ENCODE data around the gene SUMO2. TPM values are rescaled to one million over a fixed set of nuclear protein-coding genes. Genes with fewer than 3 reads are reported as not detected.

The SUMO2 gene
- total and polyA plus RNA-seq, 7 experiments from 2014 or later, result 173 to 494 (median 247) TPM

DNA sequence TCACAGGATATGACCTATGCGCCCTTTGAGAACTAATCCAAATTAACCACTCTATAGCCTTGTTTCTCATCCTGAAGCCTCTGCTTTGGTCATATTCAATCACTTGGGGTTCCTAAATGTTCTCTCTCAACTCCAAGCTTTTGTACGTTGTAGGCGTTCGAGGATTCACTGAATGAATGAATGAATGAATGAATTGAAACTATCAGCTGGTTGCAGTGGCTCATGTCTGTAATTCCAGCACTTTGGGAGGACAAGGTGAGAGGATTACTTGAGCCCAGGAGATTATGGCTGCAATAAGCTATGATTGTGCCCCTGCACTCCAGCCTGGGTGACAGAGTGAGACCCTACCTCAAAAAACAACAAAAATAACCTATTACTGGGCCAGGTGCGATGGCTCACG, 5.9 kb upstream of the SUMO2 start:
- no peak for DNase-seq
- peaks cover 0 to 6% (median 0%) of the 10 kb centered on the region in 5 donors for H3K36me3 Mint-ChIP-seq
- ChIA-PET POLR2A (interaction anchor here (0.7 kb wide), 1 partner anchor 13 kb away, joined by 4 read pairs; no protein-coding TSS in a partner anchor), CTCF (interaction anchor here (0.5 to 1.7 kb wide), 3 partner anchors 12 to 17 kb away, joined by 3 to 4 read pairs (median 4); no protein-coding TSS in a partner anchor)
- Histone ChIP-seq H3K4me3 (ENCODE audit: low read length) (no peak overlapping the region), H3K27me3 (ENCODE audit: control insufficient read depth in 2 of 2, insufficient read depth in 2 of 2, low read length in 2 of 2) (no peaks in the 10 kb centered on the region), H3K4me1 (ENCODE audit: control insufficient read depth in 2 of 2, insufficient read depth in 2 of 2, low read length in 2 of 2) (peaks cover 6 to 7% of the 10 kb centered on the region in 2 donors), H3K36me3 (ENCODE audit: control insufficient read depth in 2 of 3, insufficient read depth in 3 of 3, low read length in 3 of 3) (no peaks in the 10 kb centered on the region), H3K9me3 (ENCODE audit: control insufficient read depth in 2 of 3, low read length in 3 of 3) (no peaks in the 10 kb centered on the region), H3K27ac (ENCODE audit: low read depth, low read length) (no peak overlapping the region)
- ATAC-seq, result no peak
- intact Hi-C loops (cut with micrococcal nuclease), result loop anchor here in 1 of 2 donors (10.0 kb wide), 1 partner anchor 444 kb away; the partner anchor contains the start of gene NHERF1
- peaks cover 8 to 23% (median 12%) of the 10 kb centered on the region in 7 donors for H3K4me1 Mint-ChIP-seq
- H3K4me3 Mint-ChIP-seq, result no peak overlapping the region
- H3K27ac Mint-ChIP-seq, result peak overlapping the region in 1 of 9 donors; percentile 95
- no peaks in the 10 kb centered on the region for H3K27me3 Mint-ChIP-seq
- H3K9me3 Mint-ChIP-seq, result no peaks in the 10 kb centered on the region

DNA sequence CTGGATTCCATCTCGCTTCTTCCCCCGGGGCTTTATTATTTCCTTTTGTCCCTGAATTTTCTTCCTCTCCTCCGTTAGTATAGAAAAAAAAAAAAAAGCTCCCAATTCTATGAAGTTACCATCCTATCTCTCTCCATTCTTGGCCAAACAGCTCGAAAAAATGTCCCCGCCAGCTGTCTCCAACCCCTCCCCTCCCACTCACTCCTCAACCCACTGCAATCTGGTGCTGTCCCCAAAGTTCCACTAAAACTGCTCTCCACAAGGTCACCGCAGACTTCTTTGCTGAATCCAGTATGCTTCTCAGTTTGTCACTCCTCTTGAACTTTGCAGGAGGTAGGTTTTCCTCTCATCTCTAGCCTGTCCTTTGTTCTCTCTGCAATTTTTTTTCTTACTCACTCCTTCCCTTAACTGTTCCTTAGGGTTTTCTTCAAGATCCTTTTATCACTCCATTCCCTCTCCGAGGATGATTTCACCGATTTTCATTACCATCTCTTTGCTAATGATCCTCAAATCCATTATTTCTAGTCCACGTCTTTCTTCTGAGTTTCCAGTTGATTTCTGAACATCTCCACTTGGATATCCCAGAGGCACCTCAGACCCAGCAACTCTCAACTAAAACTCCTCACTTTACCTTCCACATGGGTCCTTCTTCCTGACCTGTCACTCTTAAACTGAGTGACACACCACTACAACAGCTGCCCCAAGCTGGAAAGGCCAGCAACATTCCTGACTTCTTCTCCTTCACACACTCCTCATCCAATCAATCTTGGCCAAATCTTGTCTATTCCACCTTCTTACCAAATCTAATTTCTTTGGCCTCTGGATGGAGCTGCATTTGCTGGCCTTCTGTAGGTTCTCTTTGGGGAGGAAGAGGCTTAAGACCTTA, 1.5 kb upstream of the SUMO2 start:
- H3K4me3 Mint-ChIP-seq, result peak overlapping the region; percentile 67 to 100 (median 90)
- H3K27ac Mint-ChIP-seq, result peak overlapping the region; percentile 92 to 99 (median 97)
- intact Hi-C loops (cut with micrococcal nuclease), result loop anchor here (1.0 to 10.0 kb wide), 13 partner anchors 21 to 439 kb away; partner anchors contain the start of genes GGA3 (in 2 of the 2), MRPS7 (in 2 of the 2), NT5C (in 2 of the 2) and NUP85 (in 2 of the 2)
- CTCF ChIA-PET, result interaction anchor here (0.5 to 0.9 kb wide), 3 partner anchors 70 to 175 kb away, joined by 3 to 4 read pairs (median 4); no protein-coding TSS in a partner anchor
- ATAC-seq (no peak), DNase-seq (no peak)
- H3K4me3 ChIP-seq (ENCODE audit: low read length), result no peak overlapping the region
- peak overlapping the region; percentile 94 for H3K27ac ChIP-seq (ENCODE audit: low read depth, low read length)
- no peaks in the 10 kb centered on the region for H3K9me3 ChIP-seq (ENCODE audit: control insufficient read depth in 2 of 3, low read length in 3 of 3)
- POLR2A ChIA-PET, result interaction anchor here (0.6 to 2.6 kb wide), 10 partner anchors 15 to 194 kb away, joined by 3 to 22 read pairs (median 3); partner anchors contain the start of genes ATP5PD, JPT1, KCTD2 and MIF4GD
- peaks cover 20 to 44% (median 35%) of the 10 kb centered on the region in 7 donors for H3K4me1 Mint-ChIP-seq
- H3K36me3 ChIP-seq (ENCODE audit: control insufficient read depth in 2 of 3, insufficient read depth in 3 of 3, low read length in 3 of 3), result peaks cover 0 to 14% (median 0%) of the 10 kb centered on the region in 3 experiments
- H3K27me3 ChIP-seq (ENCODE audit: control insufficient read depth in 2 of 2, insufficient read depth in 2 of 2, low read length in 2 of 2), result no peaks in the 10 kb centered on the region
- H3K36me3 Mint-ChIP-seq, result peaks cover 0 to 16% (median 0%) of the 10 kb centered on the region in 5 donors
- H3K9me3 Mint-ChIP-seq, result no peaks in the 10 kb centered on the region
- H3K4me1 ChIP-seq (ENCODE audit: control insufficient read depth in 2 of 2, insufficient read depth in 2 of 2, low read length in 2 of 2), result peaks cover 22 to 26% of the 10 kb centered on the region in 2 donors
- H3K27me3 Mint-ChIP-seq, result no peaks in the 10 kb centered on the region

GRCh38 chr17:75182319-75182568, 515 bp downstream of the SUMO2 start:
- ChIA-PET CTCF (no interaction called here), POLR2A (interaction anchor here (1.2 to 2.6 kb wide), 6 partner anchors 9 to 123 kb away, joined by 4 to 22 read pairs (median 10); partner anchors contain the start of genes GGA3, MIF4GD, MRPS7 and NUP85)
- intact Hi-C loops (cut with micrococcal nuclease), result loop anchor here (1.0 to 10.0 kb wide), 12 partner anchors 10 to 437 kb away; partner anchors contain the start of genes NT5C (in 2 of the 2), ARMC7 (in 1 of the 2), ATP5PD (in 1 of the 2) and GGA3 (in 1 of the 2)
- Mint-ChIP-seq H3K9me3 (no peaks in the 10 kb centered on the region), H3K4me1 (peaks cover 20 to 55% (median 38%) of the 10 kb centered on the region in 7 donors), H3K27ac (peak overlapping the region; percentile 82 to 97 (median 91)), H3K36me3 (peaks cover 0 to 16% (median 0%) of the 10 kb centered on the region in 5 donors), H3K4me3 (peak overlapping the region; percentile 87 to 100 (median 92)), H3K27me3 (no peaks in the 10 kb centered on the region)
- Histone ChIP-seq H3K27ac (ENCODE audit: low read depth, low read length) (peak overlapping the region; percentile 94), H3K9me3 (ENCODE audit: control insufficient read depth in 2 of 3, low read length in 3 of 3) (no peaks in the 10 kb centered on the region), H3K4me1 (ENCODE audit: control insufficient read depth in 2 of 2, insufficient read depth in 2 of 2, low read length in 2 of 2) (peaks cover 22 to 26% of the 10 kb centered on the region in 2 donors), H3K4me3 (ENCODE audit: low read length) (peak overlapping the region; percentile 56), H3K27me3 (ENCODE audit: control insufficient read depth in 2 of 2, insufficient read depth in 2 of 2, low read length in 2 of 2) (no peaks in the 10 kb centered on the region), H3K36me3 (ENCODE audit: control insufficient read depth in 2 of 3, insufficient read depth in 3 of 3, low read length in 3 of 3) (peaks cover 0 to 33% (median 0%) of the 10 kb centered on the region in 3 experiments)
- ATAC-seq (no peak), DNase-seq (no peak)

- no peak for ATAC-seq
- POLR2A ChIA-PET, result interaction anchor here (1.4 to 2.6 kb wide), 7 partner anchors 20 to 90 kb away, joined by 4 to 22 read pairs (median 6); partner anchors contain the start of genes GGA3, MIF4GD, MRPS7 and NUP85
- Mint-ChIP-seq H3K27me3 (no peaks in the 10 kb centered on the region), H3K4me1 (peaks cover 20 to 57% (median 39%) of the 10 kb centered on the region in 7 donors), H3K36me3 (peaks cover 0 to 18% (median 0%) of the 10 kb centered on the region in 5 donors), H3K9me3 (no peaks in the 10 kb centered on the region), H3K4me3 (peak overlapping the region; percentile 87 to 100 (median 92)), H3K27ac (peak overlapping the region; percentile 82 to 97 (median 90))
- Histone ChIP-seq H3K9me3 (ENCODE audit: control insufficient read depth in 2 of 3, low read length in 3 of 3) (no peaks in the 10 kb centered on the region), H3K4me3 (ENCODE audit: low read length) (peak overlapping the region; percentile 56), H3K36me3 (ENCODE audit: control insufficient read depth in 2 of 3, insufficient read depth in 3 of 3, low read length in 3 of 3) (peaks cover 0 to 35% (median 2%) of the 10 kb centered on the region in 3 experiments), H3K4me1 (ENCODE audit: control insufficient read depth in 2 of 2, insufficient read depth in 2 of 2, low read length in 2 of 2) (peaks cover 22 to 26% of the 10 kb centered on the region in 2 donors), H3K27me3 (ENCODE audit: control insufficient read depth in 2 of 2, insufficient read depth in 2 of 2, low read length in 2 of 2) (no peaks in the 10 kb centered on the region), H3K27ac (ENCODE audit: low read depth, low read length) (peak overlapping the region; percentile 94)
- intact Hi-C loops (cut with micrococcal nuclease), result loop anchor here (1.0 to 10.0 kb wide), 12 partner anchors 9 to 437 kb away; partner anchors contain the start of genes NT5C (in 2 of the 2), ARMC7 (in 1 of the 2), ATP5PD (in 1 of the 2) and GGA3 (in 1 of the 2)
- DNase-seq, result peak in 7 of 9 donors; percentile 25 to 53 (median 42)
- CTCF ChIA-PET, result interaction anchor here (0.7 to 1.8 kb wide), 4 partner anchors 10 to 68 kb away, joined by 3 to 4 read pairs (median 4); no protein-coding TSS in a partner anchor
These were observed 996 bp downstream of the SUMO2 start for GRCh38 chr17:75181608-75182318.

- Histone ChIP-seq H3K4me3 (ENCODE audit: low read length) (peak overlapping the region; percentile 56), H3K4me1 (ENCODE audit: control insufficient read depth in 2 of 2, insufficient read depth in 2 of 2, low read length in 2 of 2) (peaks cover 22 to 26% of the 10 kb centered on the region in 2 donors), H3K27ac (ENCODE audit: low read depth, low read length) (peak overlapping the region; percentile 94), H3K36me3 (ENCODE audit: control insufficient read depth in 2 of 3, insufficient read depth in 3 of 3, low read length in 3 of 3) (peaks cover 0 to 42% (median 7%) of the 10 kb centered on the region in 3 experiments), H3K27me3 (ENCODE audit: control insufficient read depth in 2 of 2, insufficient read depth in 2 of 2, low read length in 2 of 2) (no peaks in the 10 kb centered on the region), H3K9me3 (ENCODE audit: control insufficient read depth in 2 of 3, low read length in 3 of 3) (no peaks in the 10 kb centered on the region)
- ChIA-PET CTCF (interaction anchor here (0.7 to 1.8 kb wide), 6 partner anchors 9 to 111 kb away, joined by 3 to 7 read pairs (median 4); no protein-coding TSS in a partner anchor), POLR2A (interaction anchor here (0.7 to 1.9 kb wide), 6 partner anchors 9 to 500 kb away, joined by 4 to 9 read pairs (median 4); partner anchors contain the start of genes GGA3 and MRPS7)
- H3K4me1 Mint-ChIP-seq, result peaks cover 20 to 61% (median 43%) of the 10 kb centered on the region in 7 donors
- intact Hi-C loops (cut with micrococcal nuclease), result loop anchor here (1.0 to 10.0 kb wide), 5 partner anchors 9 to 436 kb away; partner anchors contain the start of genes ATP5PD (in 1 of the 2), KCTD2 (in 1 of the 2), NHERF1 (in 1 of the 2) and NT5C (in 1 of the 2)
- no peaks in the 10 kb centered on the region for H3K27me3 Mint-ChIP-seq
- H3K4me3 Mint-ChIP-seq, result peak overlapping the region; percentile 87 to 100 (median 92)
- H3K9me3 Mint-ChIP-seq, result no peaks in the 10 kb centered on the region
- DNase-seq (no peak), ATAC-seq (no peak)
- peak overlapping the region; percentile 82 to 97 (median 90) for H3K27ac Mint-ChIP-seq
- peaks cover 0 to 20% (median 0%) of the 10 kb centered on the region in 5 donors for H3K36me3 Mint-ChIP-seq
These were observed 1.6 kb downstream of the SUMO2 start for GRCh38 chr17:75181110-75181509.

Measured in naive thymus-derived CD4-positive, alpha-beta T cell (primary cell).